Erythroblast (primary cell): ENCODE measurements around the gene FOXL2.

Experiments used
- DNase-seq, 2 experiments: peaks; one replicate each; lab custom pipeline; 2025; lab: John Stamatoyannopoulos, UW
- GATA1 ChIP-seq: IDR thresholded peaks from 2 replicates; pipeline ENCODE4 v1.6.1; 2011; ENCODE audit warnings: low read depth, mild to moderate bottlenecking, control low read depth, low read length, moderate library complexity
- POLR2A ChIP-seq: IDR thresholded peaks from 2 replicates; pipeline ENCODE4 v1.6.1; 2011; ENCODE audit warnings: mild to moderate bottlenecking, low read length

The FOXL2 gene

DNA sequence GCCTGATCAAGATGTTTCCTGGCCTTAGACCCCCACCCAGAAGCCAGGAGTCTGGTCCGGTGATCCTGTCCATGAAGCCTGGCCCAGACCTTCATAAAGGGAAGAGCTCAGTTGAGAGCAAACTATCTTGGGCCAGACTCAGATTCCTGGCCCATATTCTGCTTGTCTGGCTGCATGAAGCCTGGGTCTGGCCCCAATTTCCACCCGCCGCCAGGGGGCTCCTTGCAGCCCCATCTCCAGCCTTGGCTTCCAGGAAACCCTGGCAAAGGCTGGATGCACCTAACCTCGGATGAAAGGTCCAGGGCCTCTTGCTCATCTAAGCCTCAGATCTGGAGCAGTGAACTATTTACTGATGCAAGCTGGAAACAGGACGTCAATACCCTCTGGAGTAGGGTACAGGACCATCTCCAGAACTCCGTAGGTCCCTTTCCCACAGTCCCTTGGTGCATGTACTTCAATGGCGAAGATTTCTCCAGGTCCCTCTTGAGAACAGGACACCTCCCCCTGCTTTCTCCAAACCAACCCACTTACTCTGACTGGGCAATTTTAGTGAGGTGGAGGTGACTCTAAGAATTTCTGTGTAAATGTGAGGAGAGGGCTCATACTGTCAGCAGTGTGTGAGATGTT, 5.6 kb downstream of the FOXL2 start:
- DNase-seq, result peak; percentile 41 to 52

DNA sequence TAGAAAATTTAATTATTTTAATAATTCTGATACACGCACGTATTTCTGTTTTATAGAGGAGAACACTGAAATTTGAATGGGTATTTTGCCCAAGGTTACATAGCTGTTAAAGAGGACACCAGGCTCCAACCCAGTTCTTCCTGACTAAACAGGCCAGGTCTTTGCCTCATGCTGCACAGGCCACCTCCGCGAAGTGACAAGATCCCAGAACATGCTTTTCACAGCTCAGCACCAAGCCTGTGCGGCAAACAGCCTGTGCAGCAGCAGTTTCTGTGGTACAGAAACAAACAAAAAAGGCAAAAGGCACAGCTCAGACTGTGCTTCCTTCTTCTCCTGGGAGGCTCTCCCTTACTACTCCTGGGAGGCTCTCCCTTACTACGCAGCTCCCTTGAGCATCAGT, 6.5 kb downstream of the FOXL2 start:
- TF ChIP-seq GATA1, result no peak
- TF ChIP-seq POLR2A, result no peak
- DNase-seq, result no peak

More for the DNA sequence above, 5.6 kb downstream of the FOXL2 start:
- no peak for TF ChIP-seq POLR2A
- no peak for TF ChIP-seq GATA1

DNA sequence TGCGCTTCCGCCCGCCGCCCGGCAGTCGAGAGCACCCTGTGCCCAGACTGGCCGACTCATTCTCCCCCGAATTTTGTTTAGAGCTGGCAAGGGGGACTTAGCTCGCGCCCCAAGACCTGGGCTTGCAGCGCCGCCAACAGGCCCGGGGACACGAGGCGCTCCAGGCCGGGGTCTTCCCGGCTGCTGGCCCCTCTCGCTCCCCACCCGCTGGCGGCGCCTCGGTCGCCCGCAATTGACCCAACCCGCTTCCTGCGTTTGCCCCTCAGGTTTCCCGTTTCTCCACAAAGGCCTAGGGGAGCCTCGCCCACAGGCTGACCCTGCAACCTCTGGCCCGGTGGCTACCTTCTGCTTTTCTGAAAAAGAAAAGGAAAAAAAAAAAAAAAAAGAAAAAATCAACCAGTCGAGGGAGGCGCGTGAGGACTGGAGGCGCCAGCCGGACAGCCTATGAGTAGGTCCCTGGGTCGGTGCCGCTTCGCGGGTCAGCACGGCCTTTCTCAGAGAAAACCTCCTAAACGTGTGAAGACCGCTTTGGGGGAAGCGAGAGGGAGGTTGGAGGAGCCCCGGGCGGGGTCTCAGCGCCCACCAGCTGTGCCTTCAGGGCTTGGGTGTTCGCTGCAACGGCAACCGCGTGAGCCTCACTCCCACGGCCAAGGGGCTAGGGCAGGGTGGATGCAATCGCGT, 7.2 kb downstream of the FOXL2 start:
- TF ChIP-seq GATA1, result no peak
- no peak for DNase-seq

DNA sequence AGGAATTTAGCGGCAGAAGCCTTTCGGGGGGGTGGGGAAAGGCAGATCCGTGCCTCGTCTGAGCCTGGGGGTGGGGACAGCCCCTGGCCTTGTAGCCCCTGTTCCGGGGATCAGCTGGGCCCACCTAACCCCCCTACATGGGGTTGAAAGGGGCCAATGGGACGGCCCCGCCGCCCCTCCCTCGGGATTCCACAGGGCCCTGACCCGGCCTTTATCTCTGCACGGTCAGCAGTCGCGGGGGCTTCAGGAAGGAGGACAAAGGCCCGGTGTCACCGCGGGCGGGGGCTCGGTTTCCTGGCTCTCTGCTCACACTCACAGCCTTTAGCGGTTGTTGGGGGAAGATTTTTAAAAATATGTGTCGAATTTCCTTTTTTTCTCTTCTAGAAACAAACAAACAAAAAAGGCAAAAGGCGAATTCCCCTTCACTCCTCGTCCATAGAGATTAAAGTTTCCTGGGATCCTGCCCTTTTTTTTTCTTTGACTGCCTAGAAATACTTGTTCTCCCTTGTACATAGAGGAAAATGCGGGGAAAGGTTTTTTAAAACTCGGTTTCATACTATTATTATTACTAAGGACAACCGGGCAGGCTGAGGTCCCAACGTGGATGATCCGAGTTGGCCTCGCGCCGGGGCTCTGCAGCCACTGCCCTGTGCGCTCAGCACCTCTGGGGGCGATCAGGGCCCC, 7.9 kb downstream of the FOXL2 start:
- TF ChIP-seq GATA1, result no peak
- TF ChIP-seq POLR2A, result no peak
- DNase-seq, result no peak

DNA sequence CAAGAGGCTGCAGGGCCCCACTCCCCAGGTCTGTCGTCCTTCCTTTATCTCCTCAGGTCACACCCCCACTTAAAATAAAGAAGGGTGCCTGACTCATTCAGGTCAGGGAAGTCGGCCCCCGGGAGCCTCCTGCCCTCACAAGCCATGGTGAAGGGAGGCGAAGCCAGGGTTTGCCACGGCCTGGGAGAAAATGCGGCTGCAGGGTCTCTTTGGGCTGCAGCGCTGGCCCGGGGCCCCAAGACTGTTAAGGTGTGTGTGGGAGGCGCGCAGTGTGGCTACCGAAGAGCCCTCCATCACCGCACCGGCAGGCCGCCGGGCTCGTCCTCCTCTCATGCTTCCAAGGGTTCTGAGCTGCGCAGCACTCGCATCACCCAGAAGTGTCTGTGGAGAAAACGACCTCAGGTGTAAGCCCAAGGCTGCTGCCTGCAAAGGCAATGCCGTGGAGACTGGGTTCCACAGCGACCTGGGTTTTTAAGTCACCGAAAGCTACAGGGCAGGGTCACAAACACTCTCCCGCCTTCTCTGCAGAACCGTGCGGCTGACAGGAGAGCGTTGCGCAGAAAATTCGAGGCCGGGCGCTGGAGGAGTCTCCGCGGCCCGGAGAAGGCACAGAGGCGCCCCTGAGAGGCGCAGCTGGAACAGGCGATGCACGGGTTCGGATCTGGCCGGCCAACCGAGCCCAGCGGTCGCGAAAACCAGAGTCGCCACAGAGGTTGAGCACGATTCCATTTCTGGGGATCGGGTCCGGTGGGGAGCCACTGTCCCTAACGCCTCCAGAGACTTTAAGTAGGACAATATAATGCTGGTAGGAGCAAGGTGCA, 8.7 kb downstream of the FOXL2 start:
- no peak for DNase-seq
- no peak for TF ChIP-seq POLR2A
- no peak for TF ChIP-seq GATA1

DNA sequence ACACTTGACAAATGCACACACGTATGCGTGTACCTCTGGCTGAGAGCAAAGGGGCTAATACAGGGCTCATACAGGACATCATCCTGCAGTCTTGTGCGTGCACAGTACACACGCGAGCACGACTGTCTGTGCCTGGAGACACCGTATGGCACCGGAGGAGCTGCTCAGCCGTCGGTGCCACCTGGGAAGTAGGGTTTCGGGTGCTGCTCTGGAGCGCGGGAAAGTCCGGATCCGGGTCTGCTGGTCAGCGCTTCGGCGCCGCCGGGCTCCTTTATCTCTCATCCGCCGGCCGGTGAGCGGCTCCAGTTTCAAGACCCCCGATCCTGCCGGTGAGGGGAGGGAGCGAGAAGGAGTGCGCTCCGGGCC, 9.3 kb downstream of the FOXL2 start:
- no peak for DNase-seq
- no peak for TF ChIP-seq GATA1

DNA sequence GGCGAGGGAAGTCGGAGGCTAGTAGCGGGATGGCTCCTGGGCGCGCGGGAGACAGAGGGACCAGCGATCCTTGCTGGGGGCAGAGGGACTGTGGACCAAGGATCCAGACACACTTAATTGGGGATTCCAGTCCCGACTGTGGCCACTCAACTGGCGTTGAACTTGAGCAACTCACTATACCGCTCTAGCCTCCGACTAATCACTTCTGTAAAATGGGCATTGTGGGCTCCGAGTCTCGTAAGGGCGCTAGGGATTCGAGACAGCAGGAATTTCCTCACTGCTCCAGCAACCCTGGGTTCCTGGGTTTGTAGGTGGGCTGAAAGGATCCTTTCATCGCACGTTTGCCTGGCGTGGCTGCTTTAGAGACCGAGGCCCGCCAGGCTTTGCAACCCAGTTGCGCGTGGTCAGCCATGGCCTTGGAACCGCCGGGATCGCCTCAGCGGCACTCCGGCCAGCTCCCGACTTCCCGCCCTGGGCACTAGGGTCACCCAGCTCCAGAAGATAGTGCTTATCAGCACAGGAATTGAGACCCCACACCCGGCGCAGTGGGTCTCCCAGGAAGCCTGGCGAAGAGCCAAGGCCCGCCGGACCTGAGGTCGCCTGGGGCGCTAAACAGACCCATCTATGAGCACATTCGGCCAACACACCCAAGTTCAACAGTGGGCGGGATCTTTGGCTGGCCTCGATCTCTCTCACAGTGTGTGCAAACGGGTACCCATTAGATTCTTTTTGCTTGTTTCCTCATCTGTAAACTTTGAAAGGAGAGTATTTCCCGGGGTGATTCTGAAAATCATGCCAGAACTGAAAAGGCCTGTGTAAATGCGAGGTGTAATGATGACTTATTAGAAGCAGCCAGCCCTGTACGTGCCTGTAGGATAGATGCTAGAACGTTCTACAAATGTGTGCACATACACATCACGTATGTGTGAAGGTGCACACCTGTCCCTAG, 9.9 kb downstream of the FOXL2 start:
- peak in 1 of 2 experiments; percentile 19 for DNase-seq
- TF ChIP-seq POLR2A (no peak), GATA1 (no peak)

DNA sequence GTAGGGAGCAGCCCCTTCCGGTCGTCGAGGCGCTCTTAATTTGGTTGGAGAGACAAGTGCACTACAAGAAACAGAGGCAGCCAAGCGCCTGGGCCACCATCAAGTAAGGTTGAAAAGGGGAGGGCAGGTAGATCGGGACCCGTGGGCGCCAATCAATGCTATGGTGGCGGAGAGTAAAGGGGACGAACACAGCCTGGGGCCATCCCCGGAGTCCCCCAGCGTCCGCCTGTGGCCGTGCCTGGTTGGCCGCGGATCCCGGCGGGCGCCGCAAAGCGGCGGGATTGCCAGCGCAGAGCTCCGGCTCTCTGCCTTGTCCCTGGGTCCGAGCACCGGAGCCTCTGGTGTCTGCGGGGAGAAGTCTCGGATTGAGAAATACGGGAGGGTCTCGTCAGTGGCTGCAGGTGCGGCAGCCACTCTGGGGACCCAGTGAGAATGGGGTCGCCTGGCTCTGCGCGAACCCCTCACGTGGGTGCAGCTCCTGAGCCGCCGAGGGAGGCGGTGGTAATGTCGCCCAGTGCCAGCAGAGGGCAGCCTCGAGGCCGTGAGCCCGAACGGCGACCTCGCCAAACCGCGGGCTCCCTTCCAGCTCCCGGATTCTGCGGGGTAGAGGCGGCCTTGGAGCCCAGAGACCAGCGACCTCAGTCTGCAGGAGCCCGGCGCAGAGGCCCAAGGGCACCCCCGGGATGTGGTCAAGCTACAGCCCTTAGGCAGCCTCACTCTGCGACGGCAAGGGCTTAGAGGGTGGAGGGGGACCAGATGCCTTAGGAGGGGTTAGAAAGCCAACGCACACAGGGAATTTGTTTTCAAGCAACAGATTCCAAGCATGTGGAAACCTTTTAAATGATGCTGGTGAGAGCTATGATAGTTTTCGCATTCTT, 10.8 kb downstream of the FOXL2 start:
- TF ChIP-seq POLR2A (no peak), GATA1 (no peak)

DNA sequence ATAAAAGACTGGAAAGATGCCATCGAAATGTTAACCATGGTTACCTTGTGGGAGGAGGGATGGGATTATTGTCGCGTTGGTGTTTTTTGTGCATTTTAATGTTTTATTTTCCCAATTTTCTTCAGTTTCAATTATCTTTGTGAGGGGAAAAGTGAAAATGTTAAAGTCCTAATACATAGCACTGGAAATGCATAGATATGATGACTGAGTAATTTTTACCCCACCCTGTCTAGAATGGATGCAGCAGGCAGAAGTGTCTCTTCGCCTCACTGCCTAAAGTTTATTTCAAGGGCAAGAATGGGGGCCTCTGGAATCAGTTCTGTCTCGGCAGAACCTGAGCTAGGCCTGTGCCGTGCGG, 11.5 kb downstream of the FOXL2 start:
- TF ChIP-seq POLR2A, result no peak
- TF ChIP-seq GATA1, result no peak
- DNase-seq, result no peak

More for the DNA sequence above, 10.8 kb downstream of the FOXL2 start:
- peak; percentile 59 to 71 for DNase-seq

DNA sequence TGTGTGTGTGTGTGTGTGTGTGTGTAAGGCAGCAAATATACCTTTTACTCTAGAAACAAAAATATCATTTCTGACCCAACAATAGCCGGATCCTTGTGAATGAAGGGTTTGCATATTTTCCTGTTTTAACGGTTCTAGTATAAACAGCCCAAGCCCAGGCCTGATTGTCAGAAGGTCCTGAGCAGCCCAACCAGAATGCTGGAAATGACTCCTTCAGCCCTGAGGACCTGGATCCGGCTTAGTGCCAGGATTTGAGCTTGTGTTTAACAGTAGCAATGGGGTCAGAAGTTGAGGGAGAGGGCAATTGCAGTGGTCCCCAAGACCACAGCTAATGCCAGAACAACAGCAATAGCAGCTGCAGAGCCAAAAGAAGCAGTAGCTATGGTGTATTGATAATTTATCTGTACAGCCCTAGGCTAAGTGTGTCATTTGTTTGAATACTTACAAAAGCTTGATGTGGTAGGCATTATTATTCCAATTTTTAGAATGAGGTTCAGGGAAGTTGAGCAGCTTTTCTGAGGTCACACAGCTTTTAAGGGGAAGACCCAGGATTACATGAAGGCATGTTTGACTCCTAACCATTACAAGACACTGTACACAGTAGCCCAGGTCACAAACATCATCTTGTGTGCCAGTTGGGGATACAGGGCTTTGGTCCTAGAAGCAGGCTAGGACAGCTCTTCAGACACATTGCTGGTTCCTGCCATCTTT, 12.8 kb downstream of the FOXL2 start:
- TF ChIP-seq POLR2A (no peak), GATA1 (no peak)
- DNase-seq, result no peak

DNA sequence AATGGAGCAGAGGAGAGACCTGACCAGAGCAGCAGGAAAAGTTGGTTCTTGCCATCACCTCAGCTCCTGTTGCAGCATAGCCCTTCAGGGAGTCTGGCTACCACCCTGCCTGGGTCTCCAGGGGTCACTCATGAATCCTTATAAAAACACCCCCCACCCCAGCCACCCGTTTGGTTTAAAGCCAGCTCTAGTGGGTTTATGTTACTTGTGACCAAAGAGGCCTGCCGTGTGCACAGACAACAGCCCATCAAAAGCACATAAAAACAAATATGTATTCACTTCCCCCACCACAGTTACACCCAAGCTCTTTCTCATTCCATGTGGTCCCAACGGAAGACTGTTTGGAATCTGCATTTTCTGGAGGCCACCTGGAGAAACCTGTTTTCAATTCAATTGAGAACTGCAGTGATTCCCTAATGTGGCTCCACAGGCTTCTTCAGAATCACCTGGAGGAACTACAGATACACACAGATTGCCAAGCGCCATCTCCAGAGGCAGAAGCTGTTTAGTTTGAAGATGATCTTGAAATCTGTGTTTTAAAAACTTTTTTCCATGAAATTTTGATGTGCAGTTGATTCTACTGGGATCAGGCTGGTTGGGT, 13.8 kb downstream of the FOXL2 start:
- no peak for TF ChIP-seq POLR2A
- TF ChIP-seq GATA1, result no peak
- DNase-seq, result no peak

DNA sequence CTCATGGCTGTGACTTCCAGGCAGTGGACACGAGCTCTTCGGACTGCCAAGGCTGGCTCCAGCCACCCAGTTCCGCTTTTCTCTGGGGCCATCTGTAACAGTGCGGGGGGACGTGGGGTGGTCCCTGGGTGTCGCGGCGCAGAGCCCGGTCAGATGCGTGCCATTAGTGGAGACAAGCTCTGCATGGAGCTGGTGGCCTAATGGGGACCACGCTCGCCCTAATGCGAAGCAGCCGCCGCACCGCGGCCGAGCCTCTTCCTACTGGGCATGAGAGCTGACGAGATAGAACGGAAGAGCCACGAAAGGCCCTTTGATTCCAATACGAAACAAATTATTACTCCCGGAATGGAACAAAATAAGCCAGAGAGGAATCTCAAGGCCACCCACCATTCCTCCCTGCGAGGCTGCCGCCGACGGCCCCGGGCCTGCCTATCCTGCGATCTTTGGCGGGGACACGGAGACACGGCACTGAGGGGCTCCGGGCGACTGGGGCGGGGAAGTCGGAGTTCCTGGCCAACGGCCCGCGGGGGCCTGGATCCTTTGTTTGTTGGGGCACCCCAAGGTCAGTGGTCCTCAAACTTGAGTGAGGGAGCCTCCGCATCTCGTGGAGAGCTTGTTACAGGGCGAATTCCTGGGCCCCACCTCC, 18.1 kb downstream of the FOXL2 start:
- TF ChIP-seq GATA1, result no peak
- TF ChIP-seq POLR2A, result no peak
- DNase-seq, result no peak
